SHP77 (cell line): ENCODE results near the gene F2RL3.
"Not testable (repeated sequence)": the region's sequence is repeated elsewhere in the genome, so short reads cannot be mapped to it uniquely, and the experiment has no call there.

ENCODE experiments used
- DNase-seq, 2 experiments: peaks; one replicate each; lab custom pipeline; 2025; lab: John Stamatoyannopoulos, UW

Gene F2RL3

DNA sequence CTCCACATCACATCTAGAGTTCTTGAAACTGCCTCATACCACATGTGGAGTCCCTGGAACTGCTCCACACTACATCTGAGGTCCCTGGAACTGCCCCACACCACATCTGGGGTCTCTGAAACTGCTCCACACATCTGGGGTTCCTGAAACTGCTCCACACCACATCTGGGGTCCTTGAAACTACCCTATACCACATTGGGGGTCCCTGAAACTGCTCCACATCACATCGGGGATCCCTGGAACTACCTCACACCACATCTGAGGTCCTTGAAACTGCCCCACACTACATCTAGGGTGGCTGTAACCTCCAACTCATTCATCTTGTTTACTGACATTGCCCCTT is 33.8 kb downstream of the F2RL3 start:
- DNase-seq, result no peak

GRCh38 chr19:16922949-16923348 is 34.1 kb downstream of the F2RL3 start:
- DNase-seq, result no peak

DNA sequence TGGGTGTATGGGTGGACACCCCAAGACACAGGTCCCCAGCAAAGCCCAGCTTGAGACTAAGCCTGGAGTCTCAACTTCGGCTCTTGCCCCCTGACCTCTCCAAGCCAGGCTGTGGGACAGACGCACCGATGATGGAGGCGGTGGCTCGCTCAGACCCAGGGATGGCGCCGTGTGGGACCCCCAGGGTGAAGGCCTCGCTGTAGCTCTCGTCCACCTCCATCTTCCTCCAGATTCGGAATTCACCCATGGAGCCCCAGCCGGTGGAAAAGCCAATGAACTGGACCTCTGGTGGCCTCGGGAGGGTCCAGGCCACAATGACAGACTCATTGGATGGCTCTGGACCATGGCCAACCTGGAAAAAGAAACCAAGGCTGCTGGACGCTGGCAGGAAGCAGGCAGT is 39.1 kb downstream of the F2RL3 start:
- DNase-seq, result no peak

DNA sequence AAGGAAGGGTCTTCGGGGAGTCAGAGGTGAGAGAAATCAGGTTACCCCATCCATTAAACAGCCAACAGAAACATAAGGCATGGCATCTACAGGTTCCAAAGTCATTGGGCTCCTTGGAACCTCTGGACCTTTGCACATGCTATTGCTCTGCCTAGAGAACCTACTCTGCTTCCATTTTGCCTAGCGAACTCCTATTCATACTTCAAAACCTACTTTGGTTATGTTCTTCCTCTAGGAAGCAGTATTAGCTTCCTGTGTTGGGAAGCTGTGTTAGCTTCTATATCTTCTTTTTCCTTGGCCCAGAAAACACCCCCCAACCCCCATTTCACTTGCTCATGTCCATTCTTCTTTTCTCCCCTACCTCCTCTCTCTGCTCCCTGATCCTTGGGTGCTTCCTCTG is 39.6 kb downstream of the F2RL3 start:
- DNase-seq, result no peak

GRCh38 chr19:16928916-16929315 is 40.1 kb downstream of the F2RL3 start:
- DNase-seq, result no peak

DNA sequence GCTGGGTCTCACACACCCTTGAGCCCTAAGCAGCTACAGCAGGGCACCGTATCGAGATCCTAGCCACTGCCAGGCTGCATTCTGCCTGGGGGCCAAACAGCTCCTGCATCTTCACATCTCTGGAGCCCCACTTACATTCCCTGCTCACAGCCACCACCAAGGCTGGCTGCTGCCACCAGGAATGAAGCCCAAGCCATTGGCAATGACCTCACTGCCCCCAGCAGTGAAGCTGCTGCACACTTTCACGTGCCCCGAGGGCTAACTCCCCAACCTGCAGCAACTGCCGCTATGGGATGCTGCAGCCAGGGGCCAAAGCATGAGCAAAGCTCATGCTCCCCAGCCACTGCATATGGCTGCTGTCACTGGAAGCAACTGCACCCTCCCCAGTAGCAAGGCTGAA is 42.0 kb downstream of the F2RL3 start:
- no peak for DNase-seq

DNA sequence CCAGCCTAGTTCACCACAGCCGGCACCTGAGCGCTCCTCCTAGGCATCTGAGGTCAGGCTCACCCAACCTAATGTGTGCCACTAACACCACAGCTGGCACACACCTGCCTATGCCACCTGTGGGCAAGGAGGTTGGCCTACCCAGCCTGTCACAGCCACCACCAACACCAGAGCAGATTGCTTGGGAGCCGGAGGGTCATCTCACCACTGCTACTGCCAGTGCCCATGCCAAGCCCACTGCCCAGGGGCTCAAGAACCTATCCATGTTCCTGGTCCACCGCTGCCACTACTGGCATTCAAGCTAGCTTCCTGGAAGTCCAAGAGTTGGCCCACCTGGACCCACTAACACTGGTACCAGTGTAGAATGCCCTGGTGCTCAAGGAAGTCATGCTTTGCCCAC is 42.5 kb downstream of the F2RL3 start:
- no peak for DNase-seq

DNA sequence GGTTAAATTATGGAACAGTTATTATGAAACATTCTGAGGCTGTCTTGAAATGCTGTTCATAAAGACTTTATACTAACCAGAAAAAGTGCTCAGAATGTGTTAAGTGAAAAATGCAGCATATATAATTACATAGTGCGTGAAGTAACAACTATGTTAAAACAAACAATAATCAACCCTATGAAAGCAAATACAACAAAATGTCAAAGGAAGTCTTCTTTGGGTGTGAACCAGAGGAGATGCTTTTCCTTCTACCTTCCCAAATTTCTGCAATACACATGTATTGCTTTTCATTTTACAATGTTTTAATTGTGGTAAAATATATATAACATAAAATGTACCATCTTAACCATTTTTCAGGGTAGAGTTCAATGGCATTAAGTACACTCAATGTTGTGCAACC is 45.7 kb downstream of the F2RL3 start:
- DNase-seq, result no peak

DNA sequence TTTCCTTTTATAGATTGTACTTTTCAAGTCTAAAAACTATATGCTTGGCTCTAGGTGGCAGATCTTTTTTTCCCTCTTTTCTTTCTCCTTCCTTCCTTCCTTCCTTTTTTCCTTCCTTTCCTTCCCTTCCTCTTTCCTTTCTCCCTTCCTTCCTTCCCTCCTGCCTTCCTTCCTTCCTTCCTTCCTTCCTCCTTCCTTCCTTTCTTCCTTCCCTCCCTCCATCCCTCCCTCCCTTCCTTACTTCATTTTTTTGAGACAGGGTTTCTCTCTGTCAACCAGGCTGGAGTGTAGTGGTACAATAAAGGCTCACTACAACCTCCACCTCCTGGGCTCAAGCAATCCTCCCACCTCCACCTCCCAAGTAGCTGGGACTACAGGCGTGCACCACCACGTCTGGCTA is 48.1 kb downstream of the F2RL3 start:
- DNase-seq, result no peak

GRCh38 chr19:16937796-16938195 is 49.0 kb downstream of the F2RL3 start:
- not testable (repeated sequence) for DNase-seq

- DNase-seq, result no peak
These were observed 49.4 kb downstream of the F2RL3 start for GRCh38 chr19:16938211-16938610.

DNA sequence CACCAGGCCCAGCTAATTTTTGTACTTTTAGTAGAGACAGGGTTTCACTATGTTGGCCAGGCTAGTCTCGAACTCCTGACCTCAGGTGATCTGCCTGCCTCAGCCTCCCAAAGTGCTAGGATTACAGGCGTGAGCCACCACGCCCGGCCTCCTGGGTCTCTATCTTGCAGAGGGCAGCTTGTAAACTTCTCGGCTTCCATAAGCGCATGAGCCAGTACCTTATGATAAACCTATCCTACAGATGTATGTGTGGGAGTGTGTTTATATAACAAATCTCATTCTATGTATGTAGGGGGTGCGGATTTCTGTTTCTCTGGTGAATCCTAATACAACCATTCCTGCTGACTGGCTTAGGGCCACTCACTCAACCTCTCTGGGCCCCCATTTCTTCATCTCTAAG is 51.3 kb downstream of the F2RL3 start:
- not testable (repeated sequence) for DNase-seq

DNA sequence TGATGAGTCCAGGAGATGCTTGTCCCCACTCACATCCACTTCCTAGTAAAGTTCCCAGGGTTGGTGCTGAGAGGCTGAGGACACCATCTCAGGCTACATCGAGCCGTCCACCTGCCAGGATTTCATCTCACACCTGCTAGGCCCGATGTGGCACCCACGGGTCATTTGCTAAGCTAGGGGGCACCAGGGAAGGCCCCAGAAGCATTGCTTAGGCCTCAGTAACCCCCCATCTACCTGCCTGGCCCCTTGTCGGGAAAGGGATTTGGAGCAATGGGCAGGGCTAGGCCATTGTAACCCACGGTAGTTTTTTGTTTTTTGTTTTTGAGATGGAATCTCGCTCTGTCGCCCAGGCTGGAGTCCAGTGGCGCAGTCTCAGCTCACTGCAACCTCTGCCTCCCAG is 51.8 kb downstream of the F2RL3 start:
- DNase-seq, result no peak
